Astrocyte (in vitro differentiated cells and primary cell): ENCODE data around the gene ATG4C.

ENCODE experiments used
- CTCF ChIP-seq: IDR thresholded peaks from 2 replicates; pipeline ENCODE4 v1.5.1; 2011; ENCODE audit warnings: low read depth, mild to moderate bottlenecking, inconsistent platforms, low read length, moderate library complexity; ENCODE audit not compliant: insufficient read depth
- EZH2 ChIP-seq: IDR thresholded peaks from 2 replicates; pipeline ENCODE4 v1.6.1; 2012; ENCODE audit warnings: mild to moderate bottlenecking, low read length, inconsistent platforms; ENCODE audit not compliant: insufficient read depth

- TF ChIP-seq CTCF (no peak), EZH2 (no peak)
Observed at GRCh38 chr1:62800825-62801306, 16.9 kb downstream of the ATG4C start.
